Inflammatory macrophage treated with lipopolysaccharide for 1 hour (primary cell): ENCODE data around the gene TBC1D17.
"Not testable (repeated sequence)": the region's sequence is repeated elsewhere in the genome, so short reads cannot be mapped to it uniquely, and the experiment has no call there.

Experiments used
- DNase-seq, 2 donors: peaks; one replicate each; pipeline ENCODE4 v3.0.0-alpha.2; 2020 to 2022

TBC1D17 gene

DNA sequence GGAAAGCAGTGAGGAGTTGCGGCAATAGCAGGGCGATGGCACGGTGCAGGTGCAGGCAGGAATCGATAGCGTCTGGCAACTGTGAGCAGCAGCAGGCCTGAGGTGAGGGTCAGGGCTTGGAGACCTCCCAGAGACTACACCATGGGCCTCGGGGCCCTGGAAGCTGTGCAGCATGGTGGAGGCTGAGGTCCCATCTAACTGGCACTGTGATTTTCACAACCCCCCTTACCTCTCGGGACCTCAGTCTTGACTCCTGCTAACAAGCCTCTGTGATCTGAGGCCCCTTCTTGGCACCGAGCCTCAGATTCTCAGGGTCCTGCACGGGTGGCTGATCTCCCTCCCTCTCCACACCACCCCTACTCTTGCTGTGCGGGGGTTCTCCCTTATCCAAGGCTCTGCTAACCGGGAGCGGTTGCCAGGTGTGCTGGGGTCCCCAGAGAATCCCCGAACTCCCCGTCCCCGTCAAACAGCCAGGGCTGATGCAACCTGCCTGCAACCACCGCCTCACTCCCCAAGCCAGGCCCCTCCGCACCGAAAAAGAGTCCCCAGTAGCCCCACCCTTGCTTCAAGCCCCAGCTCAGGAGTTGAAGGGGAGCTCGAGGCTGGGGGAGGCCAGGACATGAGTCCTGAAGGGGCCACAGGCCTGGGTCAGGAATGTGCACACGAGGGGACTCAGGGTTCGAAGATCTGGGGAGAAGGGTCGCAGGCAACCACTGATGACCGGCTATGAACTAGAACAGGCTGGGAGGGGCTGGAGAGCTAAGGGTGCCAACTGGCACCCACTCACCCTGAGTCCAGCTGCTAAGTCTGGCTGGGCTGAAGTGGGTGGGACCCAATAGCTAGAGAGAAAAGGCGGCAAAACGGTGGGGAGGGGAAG, 46.7 kb downstream of the TBC1D17 start:
- DNase-seq = no peak

GRCh38 chr19:49924881-49925210, 47.3 kb downstream of the TBC1D17 start:
- DNase-seq = not testable (repeated sequence)

DNA sequence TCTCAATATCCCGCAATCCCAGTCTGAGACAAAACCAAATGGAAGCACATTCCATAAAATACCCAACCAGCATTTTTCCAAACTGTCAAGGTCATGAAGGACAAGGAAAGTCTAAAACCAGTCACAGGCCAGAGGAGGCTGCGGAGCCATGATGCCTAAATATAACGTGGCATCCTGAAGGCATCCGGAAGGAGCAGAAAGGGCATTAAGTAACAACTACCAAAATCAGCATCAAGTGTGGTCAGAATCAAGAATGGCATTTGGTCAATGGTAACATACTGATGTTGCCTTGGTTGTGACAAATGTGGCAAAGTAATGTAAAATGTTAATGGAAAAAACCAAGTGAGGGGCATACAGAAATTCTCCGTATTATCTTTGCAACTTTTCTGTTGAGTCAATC, 48.0 kb downstream of the TBC1D17 start:
- DNase-seq = no peak

DNA sequence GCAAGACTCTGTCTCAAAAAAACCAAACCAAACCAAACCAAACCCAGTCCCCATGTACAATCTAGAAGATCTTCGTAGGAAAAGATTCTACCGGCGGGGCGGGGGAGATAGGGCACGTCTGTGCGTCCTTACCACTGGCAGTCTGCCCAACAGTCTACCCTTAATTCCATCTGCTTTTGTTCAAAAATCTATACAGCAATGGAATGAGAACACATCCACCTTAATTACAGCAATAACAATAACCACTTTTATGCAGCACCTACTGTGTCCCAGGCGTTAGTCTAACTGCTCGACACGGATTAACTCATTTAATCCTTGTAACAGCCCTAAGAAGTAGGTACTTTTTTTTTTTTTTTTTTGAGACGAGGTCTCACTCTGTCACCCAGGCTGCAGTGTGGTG, 49.0 kb downstream of the TBC1D17 start:
- DNase-seq = no peak

DNA sequence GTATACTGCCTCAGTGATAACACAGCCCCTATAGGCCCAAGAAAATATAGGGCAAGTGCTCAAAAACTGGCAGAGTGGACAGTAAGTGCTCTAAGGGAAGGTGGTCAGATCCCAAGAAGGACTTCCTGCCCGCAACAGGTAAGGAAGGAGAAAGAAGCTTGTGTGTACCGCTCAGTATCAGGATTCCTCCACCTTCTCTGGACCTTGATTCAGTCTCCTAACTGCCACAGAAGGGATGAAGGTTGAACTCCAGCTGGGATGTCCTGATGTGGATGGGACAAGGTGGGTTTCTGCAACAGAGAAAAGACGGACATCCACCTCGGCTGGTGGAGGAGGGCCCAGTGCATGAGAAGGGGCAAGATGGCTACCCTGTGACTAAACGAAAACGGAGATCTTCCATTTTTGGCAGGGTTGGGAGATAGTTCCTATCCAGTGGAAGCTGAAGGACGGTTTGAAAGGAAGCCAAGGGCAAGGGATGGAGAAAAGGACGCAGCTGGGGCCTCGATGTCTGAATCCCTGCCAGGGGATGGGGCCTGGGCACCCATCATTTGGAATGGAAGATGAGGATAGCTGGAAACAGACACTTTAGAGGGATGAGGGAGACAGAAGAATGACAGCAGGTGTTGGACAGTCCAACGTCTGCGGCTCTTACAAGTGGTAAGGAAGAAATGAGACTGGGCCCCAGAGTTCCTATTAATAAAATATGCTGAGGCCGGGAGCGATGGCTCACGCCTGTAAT, 50.2 kb downstream of the TBC1D17 start:
- no peak for DNase-seq

DNA sequence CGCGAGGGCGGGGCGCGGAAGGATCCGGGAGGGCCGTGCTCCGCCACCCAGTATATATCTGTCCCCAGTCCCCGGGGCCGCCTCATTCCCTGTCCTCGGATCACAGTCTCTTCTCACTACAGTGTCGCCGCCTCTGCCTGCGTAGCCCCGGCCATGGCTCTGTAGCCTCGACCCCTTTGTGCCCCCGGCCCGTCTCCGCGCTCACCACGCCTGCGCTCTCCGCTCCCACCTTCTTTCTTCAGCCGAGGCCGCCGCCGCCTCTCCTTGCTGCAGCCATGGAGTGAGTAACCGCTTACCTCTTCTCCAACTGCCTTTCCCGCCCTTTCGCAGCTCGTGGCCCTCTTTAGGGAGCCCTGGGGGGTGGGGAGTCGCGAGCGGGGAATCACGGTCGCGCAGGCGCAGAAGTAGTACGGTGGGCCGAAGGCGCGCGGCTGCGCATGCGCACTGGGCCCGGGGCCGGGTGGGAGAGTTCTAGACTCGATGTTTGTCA, 51.7 kb downstream of the TBC1D17 start, which contains the start of the genes ATF5 and NUP62:
ATF5 (plus strand) TSS at position 85 of the 490 bp plus-strand sequence. CDS start 1,646 bp downstream, outside the sequence.
NUP62 (minus strand) TSS at position 384 of the 490 bp plus-strand sequence. CDS start 19,697 bp downstream, outside the sequence.
- DNase-seq = peak; percentile 80 to 94

- DNase-seq = peak; percentile 91 to 98
Observed at GRCh38 chr19:49929611-49930482, 52.3 kb downstream of the TBC1D17 start.

DNA sequence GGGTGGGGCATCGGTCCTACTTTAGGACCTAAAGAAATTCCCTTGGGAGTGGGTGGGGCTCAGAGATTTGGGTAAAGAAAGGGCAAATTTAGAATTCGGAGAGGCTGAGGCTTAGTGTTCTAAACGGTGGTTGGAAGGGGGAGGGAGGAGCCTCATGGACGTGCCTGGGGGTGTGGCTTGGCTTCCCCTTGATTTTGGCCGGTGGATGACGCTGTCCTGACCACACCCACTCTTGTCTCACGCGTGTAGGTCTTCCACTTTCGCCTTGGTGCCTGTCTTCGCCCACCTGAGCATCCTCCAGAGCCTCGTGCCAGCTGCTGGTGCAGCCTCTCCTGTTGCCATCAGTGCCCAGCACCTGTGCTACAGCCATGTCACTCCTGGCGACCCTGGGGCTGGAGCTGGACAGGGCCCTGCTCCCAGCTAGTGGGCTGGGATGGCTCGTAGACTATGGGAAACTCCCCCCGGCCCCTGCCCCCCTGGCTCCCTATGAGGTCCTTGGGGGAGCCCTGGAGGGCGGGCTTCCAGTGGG, 53.0 kb downstream of the TBC1D17 start:
- DNase-seq = peak in 1 of 2 donors; percentile 34

GRCh38 chr19:49931293-49932040, 54.0 kb downstream of the TBC1D17 start:
- no peak for DNase-seq

- DNase-seq = no peak
Observed at GRCh38 chr19:49932041-49932451, 54.5 kb downstream of the TBC1D17 start.

DNA sequence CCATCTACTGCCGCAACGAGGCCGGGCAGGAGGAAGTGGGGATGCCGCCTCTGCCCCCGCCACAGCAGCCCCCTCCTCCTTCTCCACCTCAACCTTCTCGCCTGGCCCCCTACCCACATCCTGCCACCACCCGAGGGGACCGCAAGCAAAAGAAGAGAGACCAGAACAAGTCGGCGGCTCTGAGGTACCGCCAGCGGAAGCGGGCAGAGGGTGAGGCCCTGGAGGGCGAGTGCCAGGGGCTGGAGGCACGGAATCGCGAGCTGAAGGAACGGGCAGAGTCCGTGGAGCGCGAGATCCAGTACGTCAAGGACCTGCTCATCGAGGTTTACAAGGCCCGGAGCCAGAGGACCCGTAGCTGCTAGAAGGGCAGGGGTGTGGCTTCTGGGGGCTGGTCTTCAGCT, 55.2 kb downstream of the TBC1D17 start:
- DNase-seq = no peak

- no peak for DNase-seq
Observed at GRCh38 chr19:49933643-49934042, 56.1 kb downstream of the TBC1D17 start.

GRCh38 chr19:49936549-49936948, 59.0 kb downstream of the TBC1D17 start:
- DNase-seq = no peak

- DNase-seq = peak; percentile 49 to 94
Observed at GRCh38 chr19:49937750-49938381, 60.4 kb downstream of the TBC1D17 start.
